ENCODE data around the gene UBL7. TPM values are rescaled to one million over a fixed set of nuclear protein-coding genes. Genes with fewer than 3 reads are reported as not detected.
A peak's percentile ranks its signal among the peaks of the same experiment; 100 is the strongest.

Gene UBL7
- total and polyA plus RNA-seq, 5 donors from 2014 or later: 30.9 to 177 (median 143) TPM

- Mint-ChIP-seq H3K27me3 (no peaks in the 10 kb centered on the region), H3K4me1 (peaks cover 5 to 37% (median 27%) of the 10 kb centered on the region in 4 donors), H3K4me3 (peak overlapping the region in 1 of 4 donors; percentile 2), H3K27ac (peak overlapping the region in 1 of 3 donors; percentile 52), H3K9me3 (peaks cover 0 to 2% (median 0%) of the 10 kb centered on the region in 7 donors), H3K36me3 (no peaks in the 10 kb centered on the region)
- no peak overlapping the region for H3K4me3 ChIP-seq (ENCODE audit: low read depth, low read length)
- DNase-seq (no peak), ATAC-seq (ENCODE audit: low read depth in 2 of 2) (no peak)
- no peaks in the 10 kb centered on the region for H3K27me3 ChIP-seq (ENCODE audit: control insufficient read depth, insufficient read depth, low read length)
- H3K4me1 ChIP-seq (ENCODE audit: control insufficient read depth, insufficient read depth, low read length, poor library complexity, severe bottlenecking): peaks cover 31% of the 10 kb centered on the region
- H3K9me3 ChIP-seq (ENCODE audit: control insufficient read depth in 2 of 2, low read length in 2 of 2): no peaks in the 10 kb centered on the region
- no peaks in the 10 kb centered on the region for H3K36me3 ChIP-seq (ENCODE audit: control insufficient read depth, insufficient read depth, low read length)
- no peak overlapping the region for H3K27ac ChIP-seq (ENCODE audit: insufficient read depth, low read length, poor library complexity, severe bottlenecking)
These were observed 55.1 kb downstream of the UBL7 start for GRCh38 chr15:74405823-74406222.

- DNase-seq (no peak), ATAC-seq (ENCODE audit: low read depth in 2 of 2) (no peak)
- H3K36me3 ChIP-seq (ENCODE audit: control insufficient read depth, insufficient read depth, low read length): no peaks in the 10 kb centered on the region
- no peak overlapping the region for H3K4me3 ChIP-seq (ENCODE audit: low read depth, low read length)
- no peaks in the 10 kb centered on the region for H3K9me3 ChIP-seq (ENCODE audit: control insufficient read depth in 2 of 2, low read length in 2 of 2)
- H3K4me1 Mint-ChIP-seq: peaks cover 5 to 50% (median 37%) of the 10 kb centered on the region in 4 donors
- peaks cover 47% of the 10 kb centered on the region for H3K4me1 ChIP-seq (ENCODE audit: control insufficient read depth, insufficient read depth, low read length, poor library complexity, severe bottlenecking)
- peak overlapping the region; percentile 65 to 86 (median 81) for H3K27ac Mint-ChIP-seq
- H3K36me3 Mint-ChIP-seq: no peaks in the 10 kb centered on the region
- no peak overlapping the region for H3K27ac ChIP-seq (ENCODE audit: insufficient read depth, low read length, poor library complexity, severe bottlenecking)
- H3K27me3 Mint-ChIP-seq: no peaks in the 10 kb centered on the region
- no peak overlapping the region for H3K4me3 Mint-ChIP-seq
- H3K27me3 ChIP-seq (ENCODE audit: control insufficient read depth, insufficient read depth, low read length): no peaks in the 10 kb centered on the region
- H3K9me3 Mint-ChIP-seq: peaks cover 0 to 2% (median 0%) of the 10 kb centered on the region in 7 donors
These were observed 56.9 kb downstream of the UBL7 start for GRCh38 chr15:74403991-74404563.

- Histone ChIP-seq H3K9me3 (ENCODE audit: control insufficient read depth in 2 of 2, low read length in 2 of 2) (no peaks in the 10 kb centered on the region), H3K4me1 (ENCODE audit: control insufficient read depth, insufficient read depth, low read length, poor library complexity, severe bottlenecking) (peaks cover 47% of the 10 kb centered on the region), H3K27ac (ENCODE audit: insufficient read depth, low read length, poor library complexity, severe bottlenecking) (no peak overlapping the region), H3K4me3 (ENCODE audit: low read depth, low read length) (no peak overlapping the region), H3K36me3 (ENCODE audit: control insufficient read depth, insufficient read depth, low read length) (no peaks in the 10 kb centered on the region), H3K27me3 (ENCODE audit: control insufficient read depth, insufficient read depth, low read length) (no peaks in the 10 kb centered on the region)
- ATAC-seq (ENCODE audit: low read depth in 2 of 2) (no peak), DNase-seq (no peak)
- Mint-ChIP-seq H3K4me1 (peaks cover 5 to 52% (median 39%) of the 10 kb centered on the region in 4 donors), H3K36me3 (no peaks in the 10 kb centered on the region), H3K27ac (peak overlapping the region; percentile 65 to 86 (median 81)), H3K9me3 (peaks cover 0 to 2% (median 0%) of the 10 kb centered on the region in 7 donors), H3K4me3 (peak overlapping the region in 1 of 4 donors; percentile 38), H3K27me3 (no peaks in the 10 kb centered on the region)
These were observed 57.4 kb downstream of the UBL7 start for GRCh38 chr15:74403588-74403919.

GRCh38 chr15:74402873-74403587 is 57.9 kb downstream of the UBL7 start:
- Histone ChIP-seq H3K4me1 (ENCODE audit: control insufficient read depth, insufficient read depth, low read length, poor library complexity, severe bottlenecking) (peaks cover 47% of the 10 kb centered on the region), H3K36me3 (ENCODE audit: control insufficient read depth, insufficient read depth, low read length) (no peaks in the 10 kb centered on the region), H3K27me3 (ENCODE audit: control insufficient read depth, insufficient read depth, low read length) (no peaks in the 10 kb centered on the region), H3K4me3 (ENCODE audit: low read depth, low read length) (no peak overlapping the region), H3K9me3 (ENCODE audit: control insufficient read depth in 2 of 2, low read length in 2 of 2) (no peaks in the 10 kb centered on the region), H3K27ac (ENCODE audit: insufficient read depth, low read length, poor library complexity, severe bottlenecking) (peak overlapping the region; percentile 47)
- H3K4me3 Mint-ChIP-seq: peak overlapping the region; percentile 3 to 52 (median 20)
- ATAC-seq (ENCODE audit: low read depth in 2 of 2) (peak; percentile 78 to 81), DNase-seq (peak in 2 of 3 donors; percentile 34 to 84)
- peaks cover 0 to 2% (median 0%) of the 10 kb centered on the region in 7 donors for H3K9me3 Mint-ChIP-seq
- H3K27me3 Mint-ChIP-seq: no peaks in the 10 kb centered on the region
- H3K27ac Mint-ChIP-seq: peak overlapping the region; percentile 48 to 81 (median 65)
- H3K36me3 Mint-ChIP-seq: no peaks in the 10 kb centered on the region
- peaks cover 5 to 55% (median 39%) of the 10 kb centered on the region in 4 donors for H3K4me1 Mint-ChIP-seq

- no peaks in the 10 kb centered on the region for H3K36me3 ChIP-seq (ENCODE audit: control insufficient read depth, insufficient read depth, low read length)
- peaks cover 47% of the 10 kb centered on the region for H3K4me1 ChIP-seq (ENCODE audit: control insufficient read depth, insufficient read depth, low read length, poor library complexity, severe bottlenecking)
- no peaks in the 10 kb centered on the region for H3K36me3 Mint-ChIP-seq
- no peaks in the 10 kb centered on the region for H3K27me3 ChIP-seq (ENCODE audit: control insufficient read depth, insufficient read depth, low read length)
- peak overlapping the region; percentile 65 to 83 (median 81) for H3K27ac Mint-ChIP-seq
- peaks cover 5 to 55% (median 39%) of the 10 kb centered on the region in 4 donors for H3K4me1 Mint-ChIP-seq
- no peaks in the 10 kb centered on the region for H3K27me3 Mint-ChIP-seq
- no peaks in the 10 kb centered on the region for H3K9me3 ChIP-seq (ENCODE audit: control insufficient read depth in 2 of 2, low read length in 2 of 2)
- no peak overlapping the region for H3K4me3 ChIP-seq (ENCODE audit: low read depth, low read length)
- DNase-seq (peak in 1 of 3 donors; percentile 23), ATAC-seq (ENCODE audit: low read depth in 2 of 2) (no peak)
- H3K9me3 Mint-ChIP-seq: peaks cover 0 to 2% (median 0%) of the 10 kb centered on the region in 7 donors
- H3K27ac ChIP-seq (ENCODE audit: insufficient read depth, low read length, poor library complexity, severe bottlenecking): peak overlapping the region; percentile 47
- peak overlapping the region; percentile 3 to 52 (median 30) for H3K4me3 Mint-ChIP-seq
These were observed 58.6 kb downstream of the UBL7 start for GRCh38 chr15:74402337-74402841.

- no peak overlapping the region for H3K27ac ChIP-seq (ENCODE audit: insufficient read depth, low read length, poor library complexity, severe bottlenecking)
- Mint-ChIP-seq H3K4me3 (peak overlapping the region; percentile 7 to 56 (median 28)), H3K36me3 (no peaks in the 10 kb centered on the region), H3K9me3 (no peaks in the 10 kb centered on the region), H3K27me3 (no peaks in the 10 kb centered on the region), H3K4me1 (peaks cover 5 to 58% (median 39%) of the 10 kb centered on the region in 4 donors), H3K27ac (peak overlapping the region; percentile 32 to 91 (median 65))
- DNase-seq: peak in 1 of 3 donors; percentile 61
- H3K4me3 ChIP-seq (ENCODE audit: low read depth, low read length): no peak overlapping the region
- no peaks in the 10 kb centered on the region for H3K9me3 ChIP-seq (ENCODE audit: control insufficient read depth in 2 of 2, low read length in 2 of 2)
- H3K27me3 ChIP-seq (ENCODE audit: control insufficient read depth, insufficient read depth, low read length): no peaks in the 10 kb centered on the region
- ATAC-seq (ENCODE audit: low read depth in 2 of 2): no peak
- H3K36me3 ChIP-seq (ENCODE audit: control insufficient read depth, insufficient read depth, low read length): no peaks in the 10 kb centered on the region
- H3K4me1 ChIP-seq (ENCODE audit: control insufficient read depth, insufficient read depth, low read length, poor library complexity, severe bottlenecking): peaks cover 47% of the 10 kb centered on the region
These were observed 59.8 kb downstream of the UBL7 start for GRCh38 chr15:74400915-74401757.

GRCh38 chr15:74400313-74400860 is 60.6 kb downstream of the UBL7 start:
- DNase-seq: no peak
- no peaks in the 10 kb centered on the region for H3K27me3 Mint-ChIP-seq
- Histone ChIP-seq H3K36me3 (ENCODE audit: control insufficient read depth, insufficient read depth, low read length) (no peaks in the 10 kb centered on the region), H3K27ac (ENCODE audit: insufficient read depth, low read length, poor library complexity, severe bottlenecking) (no peak overlapping the region), H3K9me3 (ENCODE audit: control insufficient read depth in 2 of 2, low read length in 2 of 2) (no peaks in the 10 kb centered on the region), H3K27me3 (ENCODE audit: control insufficient read depth, insufficient read depth, low read length) (no peaks in the 10 kb centered on the region), H3K4me3 (ENCODE audit: low read depth, low read length) (no peak overlapping the region), H3K4me1 (ENCODE audit: control insufficient read depth, insufficient read depth, low read length, poor library complexity, severe bottlenecking) (peaks cover 47% of the 10 kb centered on the region)
- H3K4me1 Mint-ChIP-seq: peaks cover 5 to 58% (median 39%) of the 10 kb centered on the region in 4 donors
- H3K4me3 Mint-ChIP-seq: peak overlapping the region; percentile 21 to 60 (median 40)
- H3K36me3 Mint-ChIP-seq: no peaks in the 10 kb centered on the region
- H3K27ac Mint-ChIP-seq: peak overlapping the region; percentile 32 to 91 (median 65)
- no peak for ATAC-seq (ENCODE audit: low read depth in 2 of 2)
- no peaks in the 10 kb centered on the region for H3K9me3 Mint-ChIP-seq

Measured in CD4-positive, CD25-positive, alpha-beta regulatory T cell (primary cell).